Measurements from ENCODE around the gene RAD18. TPM values are rescaled to one million over a fixed set of nuclear protein-coding genes. Genes with fewer than 3 reads are reported as not detected.

RAD18 gene
- total and polyA plus RNA-seq, 7 donors: 3.5 to 25.8 (median 6.4) TPM

GRCh38 chr3:8867646-8868045 is 95.6 kb downstream of the RAD18 start:
- no peak overlapping the region for H3K4me3 ChIP-seq
- no peaks in the 10 kb centered on the region for H3K9me3 ChIP-seq
- intact Hi-C loops (cut with DNase I): no loop called here
- H3K36me3 ChIP-seq: no peaks in the 10 kb centered on the region
- H3K4me1 ChIP-seq: no peaks in the 10 kb centered on the region
- no peak overlapping the region for H3K27ac ChIP-seq
- no peak for DNase-seq
- no peak for TF ChIP-seq POLR2AphosphoS5 (IDR thresholded peaks at IDR 0.05)
- no peak for TF ChIP-seq POLR2A (IDR thresholded peaks at IDR 0.05)
- no peak for TF ChIP-seq EP300 (IDR thresholded peaks at IDR 0.05)
- TF ChIP-seq CTCF (IDR thresholded peaks at IDR 0.05): no peak
- H3K27me3 ChIP-seq: no peaks in the 10 kb centered on the region
- WGBS, 2 donors: 79 to 81% methylated on average over 3 of the region's 3 CpGs

- 98 to 99% methylated on average over 4 of the region's 4 CpGs for WGBS, 2 donors
- no peak for TF ChIP-seq POLR2A (IDR thresholded peaks at IDR 0.05)
- no peak for TF ChIP-seq POLR2AphosphoS5 (IDR thresholded peaks at IDR 0.05)
- no peak for TF ChIP-seq CTCF (IDR thresholded peaks at IDR 0.05)
- TF ChIP-seq EP300 (IDR thresholded peaks at IDR 0.05): no peak
- H3K27ac ChIP-seq: no peak overlapping the region
- intact Hi-C loops (cut with DNase I): no loop called here
- H3K4me3 ChIP-seq: no peak overlapping the region
- H3K9me3 ChIP-seq: no peaks in the 10 kb centered on the region
- no peaks in the 10 kb centered on the region for H3K36me3 ChIP-seq
- no peak for DNase-seq
- no peaks in the 10 kb centered on the region for H3K4me1 ChIP-seq
- H3K27me3 ChIP-seq: no peaks in the 10 kb centered on the region
Measured at GRCh38 chr3:8865697-8866096, 97.6 kb downstream of the RAD18 start.

GRCh38 chr3:8864402-8865350 is 98.6 kb downstream of the RAD18 start:
- DNase-seq: no peak
- Histone ChIP-seq H3K36me3 (no peaks in the 10 kb centered on the region), H3K4me1 (no peaks in the 10 kb centered on the region), H3K4me3 (no peak overlapping the region), H3K27me3 (no peaks in the 10 kb centered on the region), H3K9me3 (no peaks in the 10 kb centered on the region), H3K27ac (no peak overlapping the region)
- TF ChIP-seq POLR2A (IDR thresholded peaks at IDR 0.05): no peak
- TF ChIP-seq CTCF (IDR thresholded peaks at IDR 0.05): no peak
- TF ChIP-seq POLR2AphosphoS5 (IDR thresholded peaks at IDR 0.05): no peak
- TF ChIP-seq EP300 (IDR thresholded peaks at IDR 0.05): no peak
- 90 to 92% methylated on average over 16 of the region's 16 CpGs for WGBS, 2 donors
- intact Hi-C loops (cut with DNase I): no loop called here

- no peak overlapping the region for H3K4me3 ChIP-seq
- DNase-seq: no peak
- no peaks in the 10 kb centered on the region for H3K4me1 ChIP-seq
- no peaks in the 10 kb centered on the region for H3K9me3 ChIP-seq
- no peak overlapping the region for H3K27ac ChIP-seq
- intact Hi-C loops (cut with DNase I): no loop called here
- WGBS, 2 donors: 94 to 97% methylated on average over 4 of the region's 4 CpGs
- no peaks in the 10 kb centered on the region for H3K36me3 ChIP-seq
- TF ChIP-seq POLR2AphosphoS5 (IDR thresholded peaks at IDR 0.05) (no peak), POLR2A (IDR thresholded peaks at IDR 0.05) (no peak), CTCF (IDR thresholded peaks at IDR 0.05) (no peak), EP300 (IDR thresholded peaks at IDR 0.05) (no peak)
- no peaks in the 10 kb centered on the region for H3K27me3 ChIP-seq
Measured at GRCh38 chr3:8863891-8864290, 99.4 kb downstream of the RAD18 start.

All from sigmoid colon (tissue), 7 donors.